HFFc6 (cell line): ENCODE data around the gene CHAD. TPM values are rescaled to one million over a fixed set of nuclear protein-coding genes. Genes with fewer than 3 reads are reported as not detected.
"Not testable (repeated sequence)": the region's sequence is repeated elsewhere in the genome, so short reads cannot be mapped to it uniquely, and the experiment has no call there.

Experiments used
- DNase-seq: peaks from one replicate; pipeline ENCODE4 v3.0.0-alpha.2; 2018
- H3K27ac Mint-ChIP-seq: 2 replicates; pipeline ENCODE4 v1.8.0; 2020; ENCODE audit warnings: mild to moderate bottlenecking, mixed read lengths
- H3K27me3 Mint-ChIP-seq: 2 replicates; pipeline ENCODE4 v1.8.0; 2021; ENCODE audit warnings: mild to moderate bottlenecking, moderate library complexity, mixed read lengths; ENCODE audit not compliant: insufficient read depth
- H3K36me3 Mint-ChIP-seq: 2 replicates; pipeline ENCODE4 v1.8.0; 2021; ENCODE audit warnings: low read depth, mixed read lengths
- H3K4me1 Mint-ChIP-seq: 2 replicates; pipeline ENCODE4 v1.8.0; 2020; ENCODE audit warnings: low read depth, mixed read lengths
- H3K4me3 Mint-ChIP-seq: 2 replicates; pipeline ENCODE4 v1.8.0; 2020; ENCODE audit warnings: mild to moderate bottlenecking, moderate library complexity, mixed read lengths
- H3K9me3 Mint-ChIP-seq: 2 replicates; pipeline ENCODE4 v1.8.0; 2020; ENCODE audit warnings: mild to moderate bottlenecking, mixed read lengths
- CTCF ChIP-seq: fragments of 200-600 bp; sonication (generic); IDR thresholded peaks from 2 replicates; pipeline ENCODE4 v1.5.0; 2021; ENCODE audit warnings: antibody characterized with exemption, mild to moderate bottlenecking
- total RNA-seq, 6 experiments: library from RNA; stranded (reverse); fragmentation: NEBNext Ultra II Directional; extraction: Animal tissue kit (Norgen Biotek cat#: 25700); gene quantifications; 2 replicates in 1 of 6; 3 replicates in 5 of 6; pipeline ENCODE4 v1.2.3, GENCODE V29; 2021

Gene CHAD
- total RNA-seq, 6 experiments from 2014 or later = not detected

- Mint-ChIP-seq H3K27ac (no peak overlapping the region), H3K36me3 (no peaks in the 10 kb centered on the region), H3K27me3 (peaks cover 11% of the 10 kb centered on the region), H3K4me1 (peaks cover 20% of the 10 kb centered on the region), H3K4me3 (no peak overlapping the region), H3K9me3 (no peaks in the 10 kb centered on the region)
- no peak for TF ChIP-seq CTCF
- no peak for DNase-seq
Observed at GRCh38 chr17:50475362-50475761, 6.7 kb upstream of the CHAD start.

- H3K36me3 Mint-ChIP-seq = no peaks in the 10 kb centered on the region
- TF ChIP-seq CTCF = no peak
- no peak overlapping the region for H3K27ac Mint-ChIP-seq
- no peaks in the 10 kb centered on the region for H3K9me3 Mint-ChIP-seq
- DNase-seq = no peak
- H3K4me1 Mint-ChIP-seq = peaks cover 11% of the 10 kb centered on the region
- no peak overlapping the region for H3K4me3 Mint-ChIP-seq
- H3K27me3 Mint-ChIP-seq = peaks cover 11% of the 10 kb centered on the region
Observed at GRCh38 chr17:50474523-50474922, 5.8 kb upstream of the CHAD start.

- H3K36me3 Mint-ChIP-seq = no peaks in the 10 kb centered on the region
- no peak for TF ChIP-seq CTCF
- H3K4me3 Mint-ChIP-seq = no peak overlapping the region
- H3K4me1 Mint-ChIP-seq = peaks cover 8% of the 10 kb centered on the region
- no peaks in the 10 kb centered on the region for H3K9me3 Mint-ChIP-seq
- peaks cover 11% of the 10 kb centered on the region for H3K27me3 Mint-ChIP-seq
- DNase-seq = no peak
- no peak overlapping the region for H3K27ac Mint-ChIP-seq
Observed at GRCh38 chr17:50473901-50474300, 5.2 kb upstream of the CHAD start.

GRCh38 chr17:50472761-50473161 is 4.1 kb upstream of the CHAD start:
- H3K4me3 Mint-ChIP-seq, H3K9me3 Mint-ChIP-seq, H3K27ac Mint-ChIP-seq, H3K36me3 Mint-ChIP-seq, DNase-seq, H3K4me1 Mint-ChIP-seq: not testable (repeated sequence)
- H3K27me3 Mint-ChIP-seq = peaks cover 17% of the 10 kb centered on the region
- TF ChIP-seq CTCF = peak; percentile 46; the same call in 1 of the 2 replicates

GRCh38 chr17:50472286-50472685 is 3.6 kb upstream of the CHAD start:
- H3K27me3 Mint-ChIP-seq = peaks cover 20% of the 10 kb centered on the region
- no peaks in the 10 kb centered on the region for H3K9me3 Mint-ChIP-seq
- TF ChIP-seq CTCF = no peak
- H3K4me1 Mint-ChIP-seq = no peaks in the 10 kb centered on the region
- DNase-seq = no peak
- no peak overlapping the region for H3K4me3 Mint-ChIP-seq
- H3K36me3 Mint-ChIP-seq = no peaks in the 10 kb centered on the region; the same call in 1 of the 2 replicates
- H3K27ac Mint-ChIP-seq = no peak overlapping the region; the same call in 1 of the 2 replicates
